ENCODE results near the gene TIRAP. TPM values are rescaled to one million over a fixed set of nuclear protein-coding genes. Genes with fewer than 3 reads are reported as not detected.

Gene TIRAP
- total and polyA plus RNA-seq, 9 of the 15 experiments (the other 6 are each of a cell fraction or from before 2014, with no cell fraction given), result 0.60 to 8.7 (median 3.7) TPM

DNA sequence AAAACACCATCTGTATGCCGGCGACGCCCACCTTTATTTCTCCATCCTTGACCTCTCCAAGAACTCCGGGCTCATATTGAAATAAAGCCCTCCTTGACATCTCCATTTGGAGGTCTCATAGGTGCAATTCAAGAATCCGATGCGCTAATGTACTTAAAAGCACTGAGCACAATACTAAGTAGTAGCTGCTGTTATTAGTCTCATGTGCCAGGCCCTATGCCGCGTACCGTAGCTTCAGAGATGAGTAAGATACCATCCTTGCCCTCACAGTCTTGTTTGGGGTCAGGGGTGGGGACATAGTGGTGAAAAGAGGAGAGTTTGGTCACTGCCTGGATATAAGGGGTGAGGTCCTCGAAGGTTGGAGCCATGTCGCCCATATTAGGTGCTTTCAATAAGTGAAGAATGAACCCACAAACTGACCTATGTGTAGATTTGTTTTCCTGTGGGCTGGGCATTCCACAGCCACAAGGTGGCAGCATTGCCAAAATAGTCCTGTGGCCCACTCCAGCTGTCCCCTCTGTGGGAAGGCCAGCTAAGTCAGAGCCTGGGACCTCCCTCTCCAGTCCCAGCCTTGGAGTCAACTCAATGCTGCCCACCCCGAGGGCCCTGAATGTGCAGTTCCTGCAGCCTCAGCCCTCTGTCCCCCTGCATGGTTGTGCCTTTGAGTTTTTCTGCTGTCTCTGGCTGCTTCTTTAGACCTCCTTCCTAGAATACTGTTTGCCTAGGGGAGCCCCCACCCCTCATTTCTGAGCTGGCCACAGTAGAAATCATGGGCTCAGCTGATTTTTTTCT lies 27.5 kb downstream of the TIRAP start:
- in situ Hi-C loops (cut with MboI) (loop anchor here (25.0 kb wide), 2 partner anchors 102 to 677 kb away; no protein-coding TSS in a partner anchor), intact Hi-C loops (cut with micrococcal nuclease) (loop anchor here (1.0 to 5.0 kb wide), 5 partner anchors 46 to 170 kb away; no protein-coding TSS in a partner anchor)
- ChIA-PET POLR2A (interaction anchor here (0.6 to 1.1 kb wide), 4 partner anchors 10 to 170 kb away, joined by 3 read pairs; no protein-coding TSS in a partner anchor), CTCF (ENCODE audit: low intra/inter-chr PET ratio) (interaction anchor here (1.4 to 3.6 kb wide), 4 partner anchors 49 to 170 kb away, joined by 5 to 27 read pairs (median 10); no protein-coding TSS in a partner anchor)
- no peaks in the 10 kb centered on the region for H3K9me3 ChIP-seq (replicated peaks; ENCODE audit: control insufficient read depth, insufficient read depth, low read depth, low read length)
- FAIRE-seq (peak; percentile 94), ATAC-seq (peak; percentile 98), DNase-seq (ENCODE audit: extremely low read depth in 1 of 4, low spot score in 3 of 4) (peak; percentile 72 to 83 (median 74))
- H3K4me1 ChIP-seq (replicated peaks in 1 of 2; ENCODE audit: control insufficient read depth in 2 of 2, insufficient read depth in 2 of 2, low read length in 2 of 2), result no peaks in the 10 kb centered on the region
- H2AFZ ChIP-seq (ENCODE audit: low read depth, low read length), result no peak overlapping the region
- H3K9ac ChIP-seq (ENCODE audit: insufficient read depth in 1 of 2, low read depth in 2 of 2, low read length in 2 of 2), result no peak overlapping the region
- H3K4me3 ChIP-seq, result no peak overlapping the region
- H3K4me2 ChIP-seq (ENCODE audit: insufficient read depth, low read length), result no peak overlapping the region
- no peaks in the 10 kb centered on the region for H3K9me1 ChIP-seq (ENCODE audit: control insufficient read depth, insufficient read depth, low read length)
- H3K79me2 ChIP-seq (ENCODE audit: control insufficient read depth, insufficient read depth, low read length), result no peaks in the 10 kb centered on the region
- WGBS (ENCODE audit: insufficient coverage, low coverage, missing lambda C conversion rate), result 57% methylated on average over 12 of the region's 12 CpGs
- no TSS peak for BruUV-seq (replicated peaks)
- peaks cover 8% of the 10 kb centered on the region; the same call in 2 of the 3 replicates for H3K36me3 ChIP-seq (ENCODE audit: control insufficient read depth, insufficient read depth, low read length)
- no peaks in the 10 kb centered on the region; the same call in 1 of the 2 replicates for H4K20me1 ChIP-seq (replicated peaks; ENCODE audit: control insufficient read depth, insufficient read depth, low read length)
- no peak overlapping the region for H3K27ac ChIP-seq (ENCODE audit: extremely low read depth, low read depth, low read length)
- no peaks in the 10 kb centered on the region; a peak in 1 of 5 replicates for H3K27me3 ChIP-seq (ENCODE audit: control insufficient read depth in 2 of 2, insufficient read depth in 2 of 2, low read length in 2 of 2)
- no peak for TF ChIP-seq CEBPG (CRISPR knock-in tag; IDR thresholded peaks at IDR 0.05)
- TF ChIP-seq CEBPG (tag; conservative IDR thresholded peaks at IDR 0.05 in 1 of 2, IDR thresholded peaks at IDR 0.05 in 1 of 2), result no peak
- TF ChIP-seq ZC3H8 (IDR thresholded peaks at IDR 0.05), result no peak
- peak in 1 of 2 experiments; percentile 40; a peak in 1 of 4 replicates for TF ChIP-seq RCOR1 (IDR thresholded peaks at IDR 0.05; ENCODE audit: borderline replicate concordance in 1 of 2, low read depth in 2 of 2, low read length in 2 of 2)
- TF ChIP-seq TCF7L2 (IDR thresholded peaks at IDR 0.05; ENCODE audit: low read depth, low read length), result no peak
- no peak for TF ChIP-seq MCM2 (IDR thresholded peaks at IDR 0.05; ENCODE audit: low read depth)
- peak; percentile 50; the same call in 1 of the 2 replicates for TF ChIP-seq XRCC5 (IDR thresholded peaks at IDR 0.05; ENCODE audit: low read depth, low read length)
- TF ChIP-seq CREM (IDR thresholded peaks at IDR 0.05; ENCODE audit: low read depth), result 0 out of 2 replicates have a peak, but pooled peaks have one; percentile 33
- no peak for TF ChIP-seq ZBTB5 (IDR thresholded peaks at IDR 0.05)
- TF ChIP-seq CC2D1A (IDR thresholded peaks at IDR 0.05), result peak; percentile 72
- peak; percentile 90 for TF ChIP-seq TFAP4 (CRISPR knock-in tag; IDR thresholded peaks at IDR 0.05; ENCODE audit: borderline replicate concordance)
- no peak for TF ChIP-seq NR3C1 (CRISPR knock-in tag; IDR thresholded peaks at IDR 0.05)
- no peak for TF ChIP-seq CHD1 (IDR thresholded peaks at IDR 0.05; ENCODE audit: low read length)
- TF ChIP-seq ZKSCAN8 (CRISPR knock-in tag; IDR thresholded peaks at IDR 0.05), result no peak
- TF ChIP-seq TEAD4 (IDR thresholded peaks at IDR 0.05; ENCODE audit: low read length), result 0 out of 2 replicates have a peak, but pooled peaks have one; percentile 22
- TF ChIP-seq TEAD4 (CRISPR knock-in tag; IDR thresholded peaks at IDR 0.05; ENCODE audit: borderline replicate concordance), result no peak
- no peak for TF ChIP-seq TCF3 (CRISPR knock-in tag; IDR thresholded peaks at IDR 0.05)
- TF ChIP-seq HNRNPLL (IDR thresholded peaks at IDR 0.05; ENCODE audit: low read depth, low read length, poor library complexity, severe bottlenecking), result no peak

All from K562 (cell line).